Liver (tissue), 9 donors: ENCODE data around the gene SCN1B. TPM values are rescaled to one million over a fixed set of nuclear protein-coding genes. Genes with fewer than 3 reads are reported as not detected.
A peak's percentile ranks its signal among the peaks of the same experiment; 100 is the strongest.

Source experiments
- DNase-seq: peaks from one replicate; pipeline ENCODE4 v3.0.0-alpha.2; 2017; ENCODE audit warnings: low spot score
- H3K27ac ChIP-seq, 2 donors: one replicate each; pipeline ENCODE4 v1.7.0; 2013; ENCODE audit warnings: inconsistent platforms in 2 of 2, low read length in 2 of 2, control low read depth in 1 of 2, low read depth in 1 of 2, mild to moderate bottlenecking in 1 of 2
- H3K27me3 ChIP-seq, 4 donors: one replicate each; pipeline versions ENCODE4 v1.6.1 to v1.7.0; 2013; ENCODE audit warnings: low read length in 3 of 4, inconsistent platforms in 1 of 4, mild to moderate bottlenecking in 1 of 4, moderate library complexity in 1 of 4; ENCODE audit not compliant: control insufficient read depth in 4 of 4, insufficient read depth in 4 of 4
- H3K36me3 ChIP-seq, 4 donors: one replicate each; pipeline versions ENCODE4 v1.6.1 to v1.7.0; 2013; ENCODE audit warnings: low read length in 3 of 4, mild to moderate bottlenecking in 3 of 4, low read depth in 1 of 4, moderate library complexity in 1 of 4; ENCODE audit not compliant: control insufficient read depth in 4 of 4, insufficient read depth in 3 of 4
- H3K4me1 ChIP-seq, 4 donors: one replicate each; pipeline versions ENCODE4 v1.6.1 to v1.7.0; 2013; ENCODE audit warnings: low read length in 3 of 4, mild to moderate bottlenecking in 3 of 4, moderate library complexity in 1 of 4; ENCODE audit not compliant: control insufficient read depth in 4 of 4, insufficient read depth in 4 of 4
- H3K4me3 ChIP-seq, 3 donors: one replicate each; pipeline versions ENCODE4 v1.6.1 to v1.7.0; 2013; ENCODE audit warnings: low read length in 3 of 3, control low read depth in 1 of 3, low read depth in 1 of 3, mild to moderate bottlenecking in 1 of 3
- H3K9ac ChIP-seq, 2 donors: one replicate each; pipeline ENCODE4 v1.7.0; 2013; ENCODE audit warnings: low read length in 2 of 2, mild to moderate bottlenecking in 2 of 2, moderate library complexity in 2 of 2, control low read depth in 1 of 2, low read depth in 1 of 2
- H3K9me3 ChIP-seq, 4 donors: one replicate each; pipeline versions ENCODE4 v1.6.1 to v1.7.0; 2013; ENCODE audit warnings: low read length in 3 of 4; ENCODE audit not compliant: control insufficient read depth in 4 of 4
- ATF3 ChIP-seq: IDR thresholded peaks from 2 replicates; pipeline ENCODE4 v1.6.1; 2016; ENCODE audit warnings: antibody characterized with exemption
- CTCF ChIP-seq: fragments of 150-350 bp; IDR thresholded peaks from 2 replicates; pipeline ENCODE4 v1.5.1; 2017; ENCODE audit warnings: improper control_type of control experiment, low read depth, low read length; ENCODE audit not compliant: missing input control
- FOXA2 ChIP-seq: IDR thresholded peaks from 2 replicates; pipeline ENCODE4 v1.6.1; 2016; ENCODE audit warnings: antibody characterized with exemption
- GABPA ChIP-seq, 2 donors: IDR thresholded peaks in 1 of 2; conservative IDR thresholded peaks in 1 of 2; 2 replicates each; pipeline ENCODE4 v1.6.1; 2016; ENCODE audit warnings: antibody characterized with exemption in 2 of 2, mild to moderate bottlenecking in 1 of 2, moderate library complexity in 1 of 2
- HNF4A ChIP-seq, 2 donors: conservative IDR thresholded peaks; 2 replicates each; pipeline ENCODE4 v1.6.1; 2016; ENCODE audit warnings: antibody characterized with exemption in 2 of 2, mild to moderate bottlenecking in 2 of 2
- HNF4G ChIP-seq: IDR thresholded peaks from 2 replicates; pipeline ENCODE4 v1.6.1; 2016; ENCODE audit warnings: antibody characterized with exemption
- JUND ChIP-seq, 2 donors: IDR thresholded peaks; 2 replicates each; pipeline ENCODE4 v1.6.1; 2016; ENCODE audit warnings: antibody characterized with exemption in 2 of 2
- MAX ChIP-seq: IDR thresholded peaks from 2 replicates; pipeline ENCODE4 v1.6.1; 2016; ENCODE audit warnings: antibody characterized with exemption
- REST ChIP-seq: IDR thresholded peaks from 2 replicates; pipeline ENCODE4 v1.6.1; 2016; ENCODE audit warnings: antibody characterized with exemption, mild to moderate bottlenecking
- SP1 ChIP-seq: IDR thresholded peaks from 2 replicates; pipeline ENCODE4 v1.6.1; 2018; ENCODE audit warnings: antibody characterized with exemption, mild to moderate bottlenecking
- YY1 ChIP-seq: IDR thresholded peaks from 2 replicates; pipeline ENCODE4 v1.6.1; 2016; ENCODE audit warnings: antibody characterized with exemption, mild to moderate bottlenecking
- ZBTB33 ChIP-seq: IDR thresholded peaks from 2 replicates; pipeline ENCODE4 v1.6.1; 2016; ENCODE audit warnings: antibody characterized with exemption
- WGBS: extraction: QIAGEN DNeasy Blood & Tissue Kit; methylation state at CpG from one replicate; pipeline ENCODE4 v1.1.7; 2013; 5-methylcytosine and 5-hydroxymethylcytosine counted together
- polyA plus RNA-seq, 2 donors: library from polyadenylated mRNA; stranded (reverse) in 1 of 2; unstranded in 1 of 2; fragments of 200-250 nt in 1 of 2; fragments of >200 nt in 1 of 2; fragmentation: Nextera tagmentation in 1 of 2; extraction: Ambion mirVana in 1 of 2; gene quantifications; one replicate each; pipeline versions ENCODE4 v1.2.1 to v1.2.3, GENCODE V29; 2013 to 2015
- total RNA-seq, 2 donors: library from RNA; depleted of rRNA; stranded (reverse); fragments of >200 nt; gene quantifications; one replicate each; pipeline ENCODE4 v1.2.3, GENCODE V29; 2014
- donor health status: healthy.
- donor health status: healthy.
- donor health status: healthy.
- donor health status: healthy.
- donor health status: healthy.

The SCN1B gene
- total RNA-seq (1 to 10 TPM; 2.0 to 4.9 TPM), polyA plus RNA-seq (1 to 10 TPM; 1.6 to 5.8 TPM)

GRCh38 chr19:35030257-35031071 lies at the start of gene SCN1B:
SCN1B (plus strand) TSS chr19:35030470; CDS start chr19:35030821, 351 bp downstream.
- H3K9ac ChIP-seq, result no peak within 1 kb of the TSS
- H3K27ac ChIP-seq, result no peak within 1 kb of the TSS

GRCh38 chr19:34982275-34982674 lies 48.0 kb upstream of the SCN1B start:
- Histone ChIP-seq H3K27ac (no peak overlapping the region), H3K4me3 (no peak overlapping the region), H3K27me3 (no peaks in the 10 kb centered on the region), H3K9ac (no peak overlapping the region), H3K9me3 (peaks cover 0 to under 1% (median 0%) of the 10 kb centered on the region in 4 donors), H3K36me3 (no peaks in the 10 kb centered on the region), H3K4me1 (peaks cover 0 to 7% (median 4%) of the 10 kb centered on the region in 4 donors)
- TF ChIP-seq CTCF, result no peak
- TF ChIP-seq HNF4G, result no peak
- 76% methylated on average over 5 of the region's 5 CpGs for WGBS
- DNase-seq, result no peak

More at GRCh38 chr19:35030257-35031071, at the start of gene SCN1B:
- H3K27me3 ChIP-seq, result no peaks in the 10 kb centered on the region
- no peak for TF ChIP-seq YY1
- TF ChIP-seq REST, result no peak
- TF ChIP-seq ATF3, result no peak
- no peak for TF ChIP-seq CTCF
- under 1% methylated on average over 118 of the region's 118 CpGs for WGBS
- peaks cover 0 to 10% (median under 1%) of the 10 kb centered on the region in 4 donors for H3K36me3 ChIP-seq
- no peak for DNase-seq
- peaks cover 3 to 11% (median 8%) of the 10 kb centered on the region in 4 donors for H3K4me1 ChIP-seq
- H3K9me3 ChIP-seq, result no peaks in the 10 kb centered on the region
- peak within 1 kb of the TSS in 2 of 3 donors; percentile 41 to 70 for H3K4me3 ChIP-seq

- Histone ChIP-seq H3K4me3 (no peak overlapping the region), H3K36me3 (no peaks in the 10 kb centered on the region), H3K27me3 (no peaks in the 10 kb centered on the region), H3K4me1 (peaks cover 0 to 7% (median 4%) of the 10 kb centered on the region in 4 donors), H3K9me3 (no peaks in the 10 kb centered on the region), H3K9ac (no peak overlapping the region), H3K27ac (no peak overlapping the region)
- WGBS, result 91% methylated on average over 4 of the region's 4 CpGs
- DNase-seq, result no peak
- TF ChIP-seq GABPA (IDR thresholded peaks at IDR 0.05 in 1 of 2, conservative IDR thresholded peaks at IDR 0.05 in 1 of 2) (no peak), ZBTB33 (no peak), MAX (no peak), SP1 (no peak), HNF4A (conservative IDR thresholded peaks at IDR 0.05) (no peak), FOXA2 (no peak), HNF4G (no peak), YY1 (no peak), JUND (IDR thresholded peaks at IDR 0.05) (no peak), CTCF (no peak)
Measured at GRCh38 chr19:34983786-34984185, 46.5 kb upstream of the SCN1B start.
